Vagina (tissue), 2 donors: ENCODE measurements around the gene LACRT.

Experiments
- CTCF ChIP-seq, 3 experiments: fragments of 450-650 bp in 2 of 3; fragments of 200-600 bp in 1 of 3; sonication (generic) in 1 of 3; IDR thresholded peaks; one replicate each; pipeline ENCODE4 v1.5.1; 2017 to 2019; ENCODE audit warnings: antibody characterized with exemption in 3 of 3, mild to moderate bottlenecking in 2 of 3, moderate library complexity in 2 of 3
- POLR2A ChIP-seq, 2 donors: fragments of 450-650 bp; IDR thresholded peaks; one replicate each; pipeline ENCODE4 v1.6.1; 2017; ENCODE audit warnings: antibody characterized with exemption in 2 of 2, mild to moderate bottlenecking in 2 of 2, moderate library complexity in 2 of 2
- POLR2AphosphoS5 ChIP-seq, 2 donors: sonication (generic); formaldehyde crosslinking; IDR thresholded peaks; one replicate each; pipeline ENCODE4 v1.9.0; 2017; ENCODE audit warnings: antibody characterized with exemption in 2 of 2, mild to moderate bottlenecking in 2 of 2, low read depth in 1 of 2; ENCODE audit not compliant: insufficient read depth in 1 of 2

- TF ChIP-seq CTCF (IDR thresholded peaks at IDR 0.05) (no peak), POLR2AphosphoS5 (IDR thresholded peaks at IDR 0.05; ENCODE audit: insufficient read depth in 1 of 2, low read depth in 1 of 2) (no peak), POLR2A (IDR thresholded peaks at IDR 0.05) (no peak)
Measured at GRCh38 chr12:54627304-54627703, 7.4 kb downstream of the LACRT start.
